C4-2B (cell line): ENCODE results near the gene STK17A.

ENCODE experiments used
- CTCF ChIP-seq: fragments of 450-650 bp; conservative IDR thresholded peaks from 2 replicates; pipeline ENCODE4 v1.5.1; 2017; ENCODE audit warnings: mild to moderate bottlenecking
- ZFX ChIP-seq: fragments of 450-650 bp; IDR thresholded peaks from 2 replicates; pipeline ENCODE4 v1.6.1; 2017

- TF ChIP-seq CTCF (no peak), ZFX (no peak)
These were observed 14.4 kb upstream of the STK17A start for GRCh38 chr7:43568529-43568928.
